NCI-H446 (cell line): ENCODE measurements around the gene PRSS57.
A peak's percentile ranks its signal among the peaks of the same experiment; 100 is the strongest.

Experiments used
- DNase-seq, 2 experiments: peaks; one replicate each; lab custom pipeline; 2025; lab: John Stamatoyannopoulos, UW

The PRSS57 gene

GRCh38 chr19:652467-653389, 42.5 kb downstream of the PRSS57 start:
- no peak for DNase-seq

- no peak for DNase-seq
These were observed 43.3 kb downstream of the PRSS57 start for GRCh38 chr19:651991-652390.

GRCh38 chr19:651114-651818, 44.0 kb downstream of the PRSS57 start:
- no peak for DNase-seq

GRCh38 chr19:650121-650520, 45.1 kb downstream of the PRSS57 start:
- no peak for DNase-seq

- no peak for DNase-seq
These were observed 46.1 kb downstream of the PRSS57 start for GRCh38 chr19:648904-649801.

GRCh38 chr19:648305-648704, 46.9 kb downstream of the PRSS57 start:
- DNase-seq, result no peak

- no peak for DNase-seq
These were observed 47.5 kb downstream of the PRSS57 start for GRCh38 chr19:647566-648284.

GRCh38 chr19:646779-647565, 48.3 kb downstream of the PRSS57 start:
- DNase-seq, result no peak

- no peak for DNase-seq
These were observed 49.1 kb downstream of the PRSS57 start for GRCh38 chr19:645912-646778.

- no peak for DNase-seq
These were observed 50.5 kb downstream of the PRSS57 start for GRCh38 chr19:644789-645188.

- DNase-seq, result no peak
These were observed 50.9 kb downstream of the PRSS57 start for GRCh38 chr19:644363-644762.

GRCh38 chr19:643736-644135, 51.5 kb downstream of the PRSS57 start:
- DNase-seq, result no peak

GRCh38 chr19:642767-643727, 52.2 kb downstream of the PRSS57 start:
- DNase-seq, result no peak

- DNase-seq, result no peak
These were observed 53.5 kb downstream of the PRSS57 start for GRCh38 chr19:641702-642101.

- DNase-seq, result no peak
These were observed 54.6 kb downstream of the PRSS57 start for GRCh38 chr19:640606-641189.

GRCh38 chr19:640161-640558, 55.1 kb downstream of the PRSS57 start:
- DNase-seq, result no peak

- DNase-seq, result peak; percentile 81 to 95
These were observed 55.7 kb downstream of the PRSS57 start, which contains the start of gene FGF22 for GRCh38 chr19:639253-640160. FGF22 (plus strand) TSS chr19:639879; CDS start chr19:639926, 47 bp downstream.
